H1 (cell line): Measurements from ENCODE around the gene ATAT1. TPM values are rescaled to one million over a fixed set of nuclear protein-coding genes. Genes with fewer than 3 reads are reported as not detected.

Experiments used
- CTCF ChIA-PET: fragments of 300-600 bp; sonication (Branson Sonifier 250); formaldehyde crosslinking; loops from one replicate; lab custom pipeline; 2021; ENCODE audit not compliant: partially characterized antibody; lab: Charles Lee
- POLR2A ChIA-PET: fragments of 300-600 bp; sonication (Branson Sonifier 250); formaldehyde crosslinking; loops from one replicate; lab custom pipeline; 2021; ENCODE audit warnings: inconsistent platforms; ENCODE audit not compliant: partially characterized antibody; lab: Charles Lee
- DNase-seq, 2 experiments: peaks; one replicate each; pipeline versions ENCODE4 v3.0.0 to v3.0.0-alpha.2; 2010 to 2022; ENCODE audit warnings: low spot score in 2 of 2, low read depth in 1 of 2, mixed read lengths in 1 of 2
- FAIRE-seq: peaks from 2 replicates; lab custom pipeline; 2011; peaks lifted over from hg19 to GRCh38; lab: Jason Lieb, UNC
- H2AFZ ChIP-seq: 2 replicates; pipeline ENCODE4 v1.8.1; 2012; ENCODE audit warnings: low read length, inconsistent platforms
- H2AK5ac ChIP-seq: 2 replicates; pipeline ENCODE4 v1.6.1; 2013; ENCODE audit warnings: low read depth, low read length
- H2BK120ac ChIP-seq: replicated peaks from 2 replicates; pipeline ENCODE3; 2013; ENCODE audit warnings: low read depth, low read length, inconsistent platforms
- H2BK12ac ChIP-seq: 2 replicates; pipeline ENCODE4 v1.6.1; 2013; ENCODE audit warnings: low read depth, low read length
- H2BK15ac ChIP-seq: 2 replicates; pipeline ENCODE4 v1.6.1; 2013; ENCODE audit warnings: low read length
- H2BK20ac ChIP-seq: 2 replicates; pipeline ENCODE4 v1.6.1; 2013; ENCODE audit warnings: low read length
- H2BK5ac ChIP-seq: 2 replicates; pipeline ENCODE4 v1.6.1; 2013; ENCODE audit warnings: low read depth, low read length
- H3K14ac ChIP-seq: 2 replicates; pipeline ENCODE4 v1.6.1; 2013; ENCODE audit warnings: inconsistent platforms; ENCODE audit not compliant: insufficient read length
- H3K18ac ChIP-seq: 2 replicates; pipeline ENCODE4 v1.6.1; 2013; ENCODE audit warnings: low read length; ENCODE audit errors: extremely low read depth
- H3K23ac ChIP-seq: 2 replicates; pipeline ENCODE4 v1.6.1; 2013; ENCODE audit warnings: inconsistent platforms; ENCODE audit not compliant: insufficient read length
- H3K23me2 ChIP-seq: 2 replicates; pipeline ENCODE4 v1.6.1; 2013; ENCODE audit warnings: low read depth, low read length
- H3K27ac ChIP-seq: 2 replicates; pipeline ENCODE4 v1.6.1; 2011; ENCODE audit warnings: low read depth, low read length, inconsistent platforms
- H3K27me3 ChIP-seq, 4 experiments: replicated peaks in 1 of 4; 1 replicate in 1 of 4; 2 replicates in 3 of 4; pipeline versions ENCODE4 v1.6.1 to v1.8.1; 2011 to 2013; ENCODE audit warnings: low read length in 3 of 4, mild to moderate bottlenecking in 3 of 4, inconsistent platforms in 2 of 4, mixed read lengths in 2 of 4, moderate library complexity in 1 of 4; ENCODE audit not compliant: control insufficient read depth in 3 of 4, insufficient read depth in 3 of 4; ENCODE audit errors: extremely low read depth in 1 of 4
- H3K36me3 ChIP-seq, 4 experiments: 2 replicates each; pipeline versions ENCODE4 v1.6.1 to v1.8.1; 2011 to 2013; ENCODE audit warnings: mild to moderate bottlenecking in 4 of 4, low read length in 3 of 4, moderate library complexity in 2 of 4, control low read depth in 1 of 4, inconsistent platforms in 1 of 4; ENCODE audit not compliant: insufficient read depth in 4 of 4, control insufficient read depth in 2 of 4
- H3K4ac ChIP-seq: replicated peaks from 2 replicates; pipeline ENCODE3; 2013; ENCODE audit warnings: low read length, low read depth, mixed read lengths, inconsistent platforms; ENCODE audit not compliant: insufficient read length
- H3K4me1 ChIP-seq, 4 experiments: replicated peaks in 1 of 4; 1 replicate in 1 of 4; 2 replicates in 3 of 4; pipeline versions ENCODE4 v1.6.1 to v1.8.1; 2011 to 2013; ENCODE audit warnings: low read length in 3 of 4, inconsistent platforms in 2 of 4, mixed read lengths in 1 of 4; ENCODE audit not compliant: insufficient read depth in 4 of 4, control insufficient read depth in 3 of 4
- H3K4me2 ChIP-seq, 2 experiments: 2 replicates each; pipeline versions ENCODE4 v1.6.1 to v1.8.1; 2011 to 2013; ENCODE audit warnings: low read depth in 2 of 2, low read length in 2 of 2, control low read depth in 1 of 2, inconsistent platforms in 1 of 2, mild to moderate bottlenecking in 1 of 2; ENCODE audit not compliant: insufficient read depth in 1 of 2
- H3K4me3 ChIP-seq, 4 experiments: fragments of 200-600, 300-600 bp in 1 of 4; sonication (generic), shearing (Covaris generic), sonication (Bioruptor Twin) in 1 of 4; 2 replicates each; pipeline versions ENCODE4 v1.5.1 to v1.8.1; 2011 to 2016; ENCODE audit warnings: low read length in 4 of 4, low read depth in 3 of 4, control low read depth in 2 of 4, inconsistent platforms in 2 of 4, mild to moderate bottlenecking in 2 of 4, mixed read lengths in 1 of 4, moderate library complexity in 1 of 4; ENCODE audit not compliant: insufficient read depth in 2 of 4; ENCODE audit errors: extremely low read depth in 1 of 4
- H3K56ac ChIP-seq: replicated peaks from 2 replicates; pipeline ENCODE3; 2013; ENCODE audit warnings: low read depth, mild to moderate bottlenecking, mixed read lengths, low read length, inconsistent platforms; ENCODE audit not compliant: insufficient read length
- H3K79me1 ChIP-seq: 2 replicates; pipeline ENCODE4 v1.6.1; 2013; ENCODE audit warnings: low read depth, low read length, control low read depth
- H3K79me2 ChIP-seq, 2 experiments: 2 replicates each; pipeline versions ENCODE4 v1.6.1 to v1.8.1; 2012 to 2013; ENCODE audit warnings: low read length in 2 of 2, mild to moderate bottlenecking in 2 of 2, inconsistent platforms in 1 of 2; ENCODE audit not compliant: insufficient read depth in 2 of 2, control insufficient read depth in 1 of 2
- H3K9ac ChIP-seq, 4 experiments: replicated peaks in 1 of 4; 1 replicate in 1 of 4; 2 replicates in 3 of 4; pipeline versions ENCODE4 v1.6.1 to v1.8.1; 2011 to 2013; ENCODE audit warnings: low read depth in 3 of 4, low read length in 3 of 4, control low read depth in 2 of 4, mild to moderate bottlenecking in 2 of 4, moderate library complexity in 2 of 4, inconsistent platforms in 1 of 4; ENCODE audit errors: extremely low read depth in 1 of 4
- H3K9me3 ChIP-seq, 2 experiments: 2 replicates each; pipeline versions ENCODE4 v1.6.1 to v1.8.1; 2012 to 2013; ENCODE audit warnings: mild to moderate bottlenecking in 2 of 2, moderate library complexity in 2 of 2, control low read depth in 1 of 2, inconsistent platforms in 1 of 2, low read depth in 1 of 2, low read length in 1 of 2, mixed read lengths in 1 of 2; ENCODE audit not compliant: insufficient read depth in 2 of 2
- H4K20me1 ChIP-seq, 2 experiments: replicated peaks in 1 of 2; 2 replicates each; pipeline versions ENCODE3 to v1.8.1; 2011 to 2013; ENCODE audit warnings: inconsistent platforms in 2 of 2, low read length in 2 of 2, mild to moderate bottlenecking in 1 of 2; ENCODE audit not compliant: insufficient read depth in 2 of 2, control insufficient read depth in 1 of 2
- H4K5ac ChIP-seq: 2 replicates; pipeline ENCODE4 v1.6.1; 2013; ENCODE audit warnings: low read length, low read depth, mixed read lengths, inconsistent platforms; ENCODE audit not compliant: insufficient read length
- H4K8ac ChIP-seq: 2 replicates; pipeline ENCODE4 v1.8.0; 2013; ENCODE audit warnings: mild to moderate bottlenecking, moderate library complexity, low read length, inconsistent platforms; ENCODE audit not compliant: insufficient read depth; ENCODE audit errors: extremely low read depth
- H4K91ac ChIP-seq: replicated peaks from 2 replicates; pipeline ENCODE3; 2013; ENCODE audit warnings: low read length, mixed read lengths, inconsistent platforms; ENCODE audit not compliant: insufficient read length
- BRCA1 ChIP-seq: IDR thresholded peaks from 2 replicates; pipeline ENCODE4 v1.6.1; 2012; ENCODE audit warnings: low read depth, low read length, improper control_type of control experiment
- CBX5 ChIP-seq: fragments of 300-800, 300-1000 bp; sonication (generic); IDR thresholded peaks from 2 replicates; pipeline ENCODE4 v1.7.1; 2016; ENCODE audit warnings: antibody characterized with exemption, low read length, low read depth
- EP300 ChIP-seq, 2 experiments: IDR thresholded peaks; 1 replicate in 1 of 2; 2 replicates in 1 of 2; pipeline ENCODE4 v1.6.1; 2011 to 2012; ENCODE audit warnings: low read depth in 2 of 2, low read length in 2 of 2, mild to moderate bottlenecking in 2 of 2, borderline replicate concordance in 1 of 2, inconsistent platforms in 1 of 2, moderate library complexity in 1 of 2
- HDAC6 ChIP-seq: IDR thresholded peaks from one replicate; pipeline ENCODE4 v1.7.1; 2012; ENCODE audit warnings: low read depth, mild to moderate bottlenecking, inconsistent platforms, low read length, moderate library complexity
- JUN ChIP-seq: IDR thresholded peaks from 2 replicates; pipeline ENCODE4 v1.6.1; 2011; ENCODE audit warnings: low read depth, mild to moderate bottlenecking, improper control_type of control experiment, low read length
- KDM5A ChIP-seq: fragments of 200-600 bp; IDR thresholded peaks from 2 replicates; pipeline ENCODE4 v1.7.1; 2012; ENCODE audit warnings: mild to moderate bottlenecking, low read length, inconsistent platforms, mixed read lengths
- PHF8 ChIP-seq: fragments of 200-600 bp; sonication (generic); conservative IDR thresholded peaks from 2 replicates; pipeline ENCODE4 v1.7.1; 2012; ENCODE audit warnings: low read depth, mild to moderate bottlenecking, inconsistent platforms, low read length, moderate library complexity
- POLR2AphosphoS5 ChIP-seq: IDR thresholded peaks from 2 replicates; pipeline ENCODE4 v1.6.1; 2011; ENCODE audit warnings: low read depth, low read length
- WGBS, 2 experiments: shearing (Covaris generic) in 1 of 2; methylation state at CpG; one replicate each; pipeline versions ENCODE4 v1.1.6 to v1.1.7; 2013 to 2015; ENCODE audit warnings: low lambda C conversion rate in 2 of 2, mixed read lengths in 2 of 2, inconsistent platforms in 1 of 2, low coverage in 1 of 2, missing lambda C conversion rate in 1 of 2; ENCODE audit not compliant: insufficient replicate concordance in 2 of 2, insufficient coverage in 1 of 2, insufficient read length in 1 of 2; ENCODE audit errors: extremely low coverage in 1 of 2, missing lambda C conversion rate in 1 of 2; 5-methylcytosine and 5-hydroxymethylcytosine counted together
- polyA plus RNA-seq, 7 experiments: library from polyadenylated mRNA; depleted of rRNA in 3 of 7; stranded (reverse) in 5 of 7; unstranded in 2 of 7; fragments of >200 nt in 5 of 7; fragments of 200-250 nt in 2 of 7; gene quantifications; 1 replicate in 5 of 7; 2 replicates in 1 of 7; 4 replicates in 1 of 7; pipeline versions ENCODE4 v1.2.1 to v1.2.3, GENCODE V29; 2011 to 2013; ENCODE audit warnings: missing spikeins in 2 of 7, mixed read lengths in 2 of 7
- total RNA-seq: library from RNA; stranded (reverse); fragmentation: NEBNext Ultra II Directional; extraction: Animal tissue kit (Norgen Biotek cat#: 25700); gene quantifications from 2 replicates; pipeline ENCODE4 v1.2.1, GENCODE V29; 2021

The ATAT1 gene
- total and polyA plus RNA-seq, 2 of the 8 experiments (the other 6 are each of a cell fraction or from before 2014, with no cell fraction given): 14.4 to 14.6 TPM

- H4K8ac ChIP-seq: no peak overlapping the region
- DNase-seq: no peak
- peaks cover 3% of the 10 kb centered on the region for H3K79me1 ChIP-seq
- no peak for TF ChIP-seq CBX5
- no peak for TF ChIP-seq HDAC6
- TF ChIP-seq EP300 (IDR thresholded peaks at IDR 0.05; ENCODE audit: borderline replicate concordance in 1 of 2, low read depth in 2 of 2, low read length in 2 of 2): no peak
- no peak for TF ChIP-seq KDM5A
- no peak for TF ChIP-seq POLR2AphosphoS5
- TF ChIP-seq PHF8: no peak
- TF ChIP-seq JUN: no peak
- no peak for TF ChIP-seq BRCA1
- H4K5ac ChIP-seq: no peak overlapping the region
- no peak for FAIRE-seq
- H2BK12ac ChIP-seq: no peak overlapping the region
- 94% methylated on average over 1 of the region's 1 CpG; no CpG with 5 or more reads in 1 of the 2 experiments for WGBS, 2 experiments
- 0 out of 7 replicates have a peak overlapping the region, but pooled peaks of 1 of the 4 experiments have one; percentile 36 for H3K9ac ChIP-seq
- H3K4me2 ChIP-seq: no peak overlapping the region
- no peak overlapping the region for H3K23ac ChIP-seq
- H3K36me3 ChIP-seq: peaks cover 8 to 19% (median 13%) of the 10 kb centered on the region in 4 experiments
- no peak overlapping the region for H3K4ac ChIP-seq
- H2BK15ac ChIP-seq: no peak overlapping the region
- H3K18ac ChIP-seq: no peak overlapping the region
- H3K4me3 ChIP-seq: no peak overlapping the region
- no peak overlapping the region for H3K14ac ChIP-seq
- H3K27me3 ChIP-seq: no peaks in the 10 kb centered on the region
- ChIA-PET CTCF (interaction anchor here (0.8 to 1.4 kb wide), 4 partner anchors 15 to 96 kb away, joined by 3 to 5 read pairs (median 3); partner anchors contain the start of gene ATAT1), POLR2A (interaction anchor here (0.8 to 3.2 kb wide), 12 partner anchors 9 to 62 kb away, joined by 3 to 27 read pairs (median 4); partner anchors contain the start of gene MRPS18B)
- no peaks in the 10 kb centered on the region; the same call in 1 of the 2 replicates for H3K23me2 ChIP-seq
- H2AFZ ChIP-seq: no peak overlapping the region
- peaks cover 0 to 4% (median under 1%) of the 10 kb centered on the region in 4 experiments; a peak in 2 of 7 replicates for H3K4me1 ChIP-seq
- no peak overlapping the region for H2BK5ac ChIP-seq
- no peak overlapping the region for H2BK120ac ChIP-seq
- H2AK5ac ChIP-seq: no peak overlapping the region
- H3K56ac ChIP-seq: no peak overlapping the region
- H3K27ac ChIP-seq: no peak overlapping the region
- H4K20me1 ChIP-seq: peaks cover 0 to 2% of the 10 kb centered on the region in 2 experiments
- no peak overlapping the region for H4K91ac ChIP-seq
- no peak overlapping the region for H2BK20ac ChIP-seq
- H3K79me2 ChIP-seq: peaks cover 3 to 7% of the 10 kb centered on the region in 2 experiments; a peak in 3 of 4 replicates
- no peaks in the 10 kb centered on the region for H3K9me3 ChIP-seq
Observed at GRCh38 chr6:30641048-30641447, 14.4 kb downstream of the ATAT1 start.
